Activated CD4-positive, CD25-positive, alpha-beta regulatory T cell (primary cell): ENCODE data around the gene VMAC.
"Not testable (repeated sequence)": the region's sequence is repeated elsewhere in the genome, so short reads cannot be mapped to it uniquely, and the experiment has no call there.

ENCODE experiments used
- DNase-seq, 4 experiments: peaks; one replicate each; lab custom pipeline; 2025; lab: John Stamatoyannopoulos, UW

The VMAC gene

GRCh38 chr19:5884065-5884811, 20.4 kb upstream of the VMAC start:
- not testable (repeated sequence) for DNase-seq

DNA sequence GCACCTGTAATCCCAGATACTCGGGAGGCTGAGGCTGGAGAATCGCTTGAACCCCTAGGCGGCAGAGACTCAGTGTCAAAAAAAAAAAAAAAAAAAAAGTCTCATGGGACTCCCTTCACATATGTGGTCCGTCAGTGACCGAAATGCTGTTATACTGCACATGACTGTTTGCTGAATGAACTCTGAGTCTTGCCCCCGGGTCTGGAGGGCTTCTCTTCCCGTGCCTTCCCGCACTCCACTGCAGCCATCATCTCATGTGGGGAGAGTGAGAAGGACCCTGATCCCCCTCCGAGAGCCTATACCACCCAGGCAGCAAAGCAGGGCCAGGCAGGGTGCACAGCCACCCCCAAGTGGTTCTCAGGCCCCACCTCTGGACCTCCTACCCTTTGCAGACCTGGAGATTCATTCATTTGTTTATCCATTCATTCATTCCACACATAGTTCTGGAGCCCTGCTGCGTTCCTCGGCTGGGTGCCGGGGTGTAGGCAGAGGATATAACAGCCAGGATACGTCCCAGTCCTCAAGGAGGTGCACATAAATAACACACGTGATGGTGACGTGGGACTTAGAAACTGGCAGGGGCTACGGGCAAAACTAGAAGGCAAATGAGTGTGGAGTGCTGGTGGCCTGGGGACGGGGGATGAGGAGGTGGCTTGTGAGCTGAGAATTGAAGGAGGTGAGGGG, 15.2 kb upstream of the VMAC start:
- no peak for DNase-seq

DNA sequence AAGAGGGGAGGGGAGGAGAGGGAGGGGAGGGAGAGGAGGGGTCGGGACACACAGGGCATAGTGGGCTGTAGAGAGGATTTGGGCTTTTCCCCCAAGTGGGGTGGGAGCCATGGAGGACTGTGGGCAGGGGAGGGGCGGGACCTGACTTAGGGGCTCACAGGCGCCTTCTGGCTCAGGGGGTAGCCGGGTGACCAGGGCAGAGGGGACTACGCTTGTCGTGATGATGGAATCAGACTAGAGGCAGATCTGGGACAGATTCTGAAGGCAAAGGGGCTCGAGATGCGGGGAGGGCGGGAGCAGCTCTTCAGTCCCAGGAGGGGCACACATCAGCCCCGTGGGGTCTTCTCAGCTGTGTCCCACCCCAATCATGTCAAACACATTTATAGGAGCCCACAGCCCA, 14.6 kb upstream of the VMAC start:
- no peak for DNase-seq

DNA sequence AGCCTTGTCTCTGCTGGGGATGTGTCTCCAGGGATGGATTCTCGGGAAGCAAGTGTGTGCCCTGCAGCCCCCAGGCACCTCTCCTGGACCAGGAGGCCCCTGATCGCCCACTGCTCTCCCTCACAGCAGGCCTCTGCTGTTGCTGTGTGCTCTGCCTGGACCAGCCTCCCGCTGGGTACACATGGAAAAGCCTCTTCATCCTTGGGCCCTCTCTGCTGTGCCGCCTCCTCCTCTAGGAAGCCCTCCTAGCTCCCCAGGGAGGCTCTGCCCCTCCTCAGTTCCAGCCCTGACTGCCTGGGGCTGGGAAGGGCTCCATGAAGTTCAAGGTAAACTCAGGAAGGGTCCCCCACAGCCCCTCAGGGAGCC, 13.1 kb upstream of the VMAC start:
- no peak for DNase-seq

DNA sequence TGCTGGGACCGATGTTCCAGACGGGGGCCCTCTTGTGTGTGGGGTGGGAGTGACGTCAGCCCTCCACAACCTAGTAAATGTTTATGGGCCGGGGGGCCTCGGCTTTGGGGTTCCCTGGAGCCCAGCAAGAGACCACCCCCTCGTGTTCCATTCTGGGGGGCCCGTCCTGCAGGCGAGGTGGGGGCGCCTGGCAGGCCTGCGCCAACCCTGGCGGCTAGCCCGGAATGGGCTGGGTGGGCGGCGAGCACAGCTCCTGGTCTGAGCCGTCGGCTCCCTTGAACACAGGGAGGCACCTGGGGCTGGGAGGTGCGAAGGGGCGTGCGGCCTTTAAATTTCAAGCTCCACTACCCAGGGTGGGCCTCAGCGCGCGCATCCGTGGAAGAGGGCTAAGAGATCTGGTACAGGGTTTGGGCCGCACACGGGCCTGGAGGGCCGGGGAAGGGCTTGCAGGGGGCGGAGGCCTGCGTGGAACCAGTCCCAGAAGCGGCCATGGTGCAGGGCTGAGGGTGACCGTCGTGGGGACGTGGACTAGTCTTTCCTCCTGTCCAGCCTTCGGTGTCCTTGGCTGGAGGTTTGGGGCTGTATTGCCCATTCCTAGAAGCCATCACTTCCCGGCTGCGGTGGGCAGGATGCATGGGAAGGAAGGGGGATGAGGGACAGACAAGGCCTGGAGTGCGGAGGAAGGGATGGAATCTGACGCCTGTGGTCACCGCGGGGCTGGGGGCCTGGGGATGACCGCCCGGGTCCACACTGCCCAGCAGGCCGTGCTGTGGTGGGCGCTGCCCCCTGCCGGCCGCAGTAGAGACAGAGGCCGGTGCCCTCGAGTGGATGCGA, 12.5 kb upstream of the VMAC start:
- DNase-seq: no peak

GRCh38 chr19:5892772-5893275, 11.8 kb upstream of the VMAC start:
- no peak for DNase-seq

DNA sequence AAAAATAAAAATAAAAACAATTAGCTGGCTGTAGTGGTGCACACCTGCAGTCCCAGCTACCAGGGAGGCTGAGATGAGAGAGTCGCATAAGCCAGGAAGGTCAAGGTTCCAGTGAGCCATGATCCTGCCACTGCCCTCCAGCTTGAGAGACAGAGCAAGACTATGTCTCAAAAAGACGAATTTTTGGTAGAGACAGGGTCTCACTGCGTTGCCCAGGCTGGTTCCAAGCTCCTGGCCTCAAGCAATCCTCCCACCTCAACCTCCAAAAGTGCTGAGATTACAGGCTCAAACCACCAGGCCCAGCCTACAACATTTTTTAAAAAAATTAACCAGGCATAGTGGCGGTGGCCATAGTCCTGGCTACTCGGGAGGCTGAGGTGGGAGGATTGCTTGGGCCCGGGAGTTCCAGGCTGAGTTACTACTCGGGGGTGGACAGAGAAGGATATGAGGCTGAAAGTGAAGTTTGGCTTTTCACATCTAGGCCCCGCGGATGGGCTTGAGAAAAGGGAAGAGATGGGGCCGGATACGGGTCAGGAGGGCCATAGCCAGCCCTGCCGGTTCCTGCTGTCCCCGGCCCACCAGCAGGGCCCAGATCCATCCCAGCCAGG, 11.3 kb upstream of the VMAC start:
- DNase-seq: no peak

DNA sequence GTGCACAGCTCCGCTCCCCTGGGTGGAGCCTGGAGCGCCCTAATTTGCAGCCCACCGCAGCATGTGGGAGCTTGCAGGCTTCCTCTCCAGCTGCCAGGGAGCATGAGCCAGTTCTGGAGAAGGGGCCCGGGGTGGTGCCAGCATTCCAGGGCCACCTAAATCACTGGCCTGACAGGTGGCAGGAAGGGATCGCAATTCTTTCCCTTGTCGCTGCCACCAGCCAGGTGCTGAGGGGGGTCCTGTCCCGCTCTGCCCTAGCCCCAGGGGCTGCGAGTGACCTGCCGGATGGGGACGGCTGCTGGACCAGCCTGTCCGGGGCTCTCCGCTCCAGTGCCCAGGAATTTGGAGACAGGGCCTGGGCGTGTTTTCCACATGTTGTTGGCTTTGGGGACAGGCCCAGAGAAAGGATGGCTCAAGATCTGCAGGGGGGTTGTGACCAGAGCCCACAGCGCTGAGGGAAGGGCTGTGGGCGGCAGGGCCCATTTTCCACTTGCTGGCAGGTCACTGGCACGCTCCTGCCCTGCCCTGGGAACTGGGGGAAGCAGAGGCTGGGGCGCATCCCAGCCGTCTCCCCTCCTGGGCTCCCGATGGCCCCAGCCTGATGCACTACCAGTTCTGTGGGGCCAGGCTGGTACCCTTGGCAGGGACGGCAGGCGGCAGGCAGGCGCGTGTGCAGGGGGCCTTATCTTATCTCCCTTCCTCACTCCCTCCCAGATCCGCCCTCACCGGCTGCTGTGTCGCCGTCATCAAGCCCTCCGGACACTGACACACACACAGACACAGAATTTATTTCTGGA, 10.6 kb upstream of the VMAC start:
- DNase-seq: no peak

GRCh38 chr19:5894704-5895349, 9.8 kb upstream of the VMAC start:
- DNase-seq: no peak

DNA sequence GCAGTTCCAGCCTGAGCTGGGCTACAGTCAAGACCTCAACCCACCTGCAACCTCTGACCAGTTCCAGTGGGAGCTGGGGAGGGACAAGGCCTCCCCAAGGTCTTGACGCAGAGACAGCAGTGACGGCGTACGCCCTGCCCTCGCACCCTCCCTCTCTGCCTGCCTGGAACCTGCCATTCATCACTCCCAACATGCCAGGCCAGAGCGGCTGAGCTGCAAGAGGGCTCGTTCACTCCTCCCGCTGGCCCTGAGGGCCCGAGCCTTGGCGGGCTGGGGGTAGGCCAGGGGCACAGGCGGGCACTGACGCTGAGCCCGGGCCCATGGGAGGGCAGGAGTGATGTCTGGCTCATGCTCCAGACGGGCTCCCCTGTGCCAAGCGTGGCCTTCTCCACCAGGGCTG, 9.3 kb upstream of the VMAC start:
- DNase-seq: no peak

- DNase-seq: no peak
These were observed 8.8 kb upstream of the VMAC start for GRCh38 chr19:5895890-5896289.

- no peak for DNase-seq
These were observed 8.2 kb upstream of the VMAC start for GRCh38 chr19:5896365-5897076.

DNA sequence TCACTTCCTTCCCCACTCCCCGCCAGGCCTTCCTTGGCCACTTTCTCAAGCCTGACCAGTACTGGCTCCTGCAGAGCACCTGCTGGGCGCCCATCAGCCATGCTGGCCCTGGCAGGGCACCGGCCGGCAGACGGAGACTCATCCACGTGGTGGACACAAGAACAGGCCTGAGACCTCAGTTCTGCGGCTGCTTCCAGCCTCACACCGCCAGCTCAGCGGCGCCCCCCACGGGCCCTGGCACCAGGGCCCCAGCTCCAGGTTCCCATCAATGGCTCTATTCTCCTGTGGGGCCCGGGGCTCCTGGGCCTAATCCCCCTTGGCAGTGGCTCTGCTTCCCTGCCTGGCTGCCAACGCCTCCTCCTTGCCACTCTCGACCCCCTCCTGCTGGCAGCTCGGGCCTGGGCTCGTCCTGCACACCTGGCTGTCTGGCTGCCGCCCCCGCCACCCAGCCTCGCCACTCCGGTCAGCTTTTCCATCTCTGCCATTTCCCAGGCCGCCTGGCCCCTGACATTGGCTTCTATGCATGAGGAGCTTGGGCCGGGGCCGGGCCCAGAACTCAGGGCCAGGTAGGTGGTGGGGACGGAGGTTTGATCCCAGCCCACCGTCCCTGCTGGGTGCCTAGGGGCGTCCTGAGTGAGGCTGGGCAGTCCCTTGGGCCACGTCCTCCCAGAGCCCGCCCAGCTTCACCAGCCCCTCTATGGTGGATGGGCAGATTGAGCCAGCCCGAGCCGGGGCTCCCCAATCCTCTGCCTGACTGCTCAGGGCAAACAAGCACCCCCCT, 7.3 kb upstream of the VMAC start:
- DNase-seq: no peak

DNA sequence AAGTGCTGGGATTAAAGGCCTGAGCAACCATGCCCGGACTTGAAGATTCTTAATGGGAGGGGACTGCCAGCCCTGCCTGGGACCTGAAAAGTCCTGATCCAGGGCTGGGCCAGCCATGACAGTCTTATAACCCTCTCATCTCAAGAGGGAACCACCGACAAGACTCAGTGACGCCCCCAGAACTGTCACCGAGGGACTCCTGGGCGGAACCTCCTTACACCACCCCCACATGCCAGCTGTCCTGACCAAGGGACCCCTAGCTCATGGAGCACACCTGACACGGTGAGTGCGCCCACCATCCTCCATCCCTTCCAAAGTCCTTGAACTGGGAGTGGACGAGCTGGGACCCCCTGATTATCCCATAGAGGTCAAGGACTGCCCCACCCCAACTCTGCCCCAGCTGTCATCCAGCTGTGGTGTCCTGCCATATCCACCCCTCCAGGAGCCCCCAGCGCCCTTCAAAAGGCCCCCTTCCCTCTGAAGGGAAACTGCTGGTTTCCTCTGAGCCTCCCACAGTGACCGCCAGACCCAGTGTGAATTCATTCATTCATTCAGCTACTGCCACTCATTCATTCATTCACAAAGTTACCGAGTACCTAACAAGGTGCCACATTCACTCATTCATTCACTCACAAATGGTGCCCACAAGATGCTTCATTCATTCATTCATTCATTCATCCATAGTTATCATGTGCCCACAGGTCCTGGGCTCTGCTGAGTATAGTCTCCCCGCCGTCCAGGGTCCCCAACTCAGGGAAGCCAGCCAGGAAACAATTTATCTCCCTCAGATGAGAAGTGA, 4.7 kb upstream of the VMAC start:
- no peak for DNase-seq

DNA sequence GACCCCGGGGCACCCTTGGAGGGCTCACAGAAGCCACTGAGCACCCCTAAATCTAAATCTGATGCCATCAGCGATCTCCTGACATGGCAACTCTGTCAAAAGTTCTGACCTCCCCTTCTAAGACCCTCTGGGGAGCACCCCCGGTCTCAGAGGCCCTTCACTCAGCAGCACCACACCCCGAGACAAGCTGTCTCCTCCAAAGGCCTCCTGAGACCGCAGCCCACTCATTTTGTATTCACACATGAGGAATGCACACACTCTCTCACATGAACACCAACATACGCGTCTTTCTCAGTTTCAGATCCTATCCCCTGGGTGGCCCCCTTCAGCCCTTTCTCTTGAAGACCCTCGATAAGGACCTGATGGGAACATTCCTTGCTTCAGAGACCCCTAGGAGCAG, 3.7 kb upstream of the VMAC start:
- no peak for DNase-seq

DNA sequence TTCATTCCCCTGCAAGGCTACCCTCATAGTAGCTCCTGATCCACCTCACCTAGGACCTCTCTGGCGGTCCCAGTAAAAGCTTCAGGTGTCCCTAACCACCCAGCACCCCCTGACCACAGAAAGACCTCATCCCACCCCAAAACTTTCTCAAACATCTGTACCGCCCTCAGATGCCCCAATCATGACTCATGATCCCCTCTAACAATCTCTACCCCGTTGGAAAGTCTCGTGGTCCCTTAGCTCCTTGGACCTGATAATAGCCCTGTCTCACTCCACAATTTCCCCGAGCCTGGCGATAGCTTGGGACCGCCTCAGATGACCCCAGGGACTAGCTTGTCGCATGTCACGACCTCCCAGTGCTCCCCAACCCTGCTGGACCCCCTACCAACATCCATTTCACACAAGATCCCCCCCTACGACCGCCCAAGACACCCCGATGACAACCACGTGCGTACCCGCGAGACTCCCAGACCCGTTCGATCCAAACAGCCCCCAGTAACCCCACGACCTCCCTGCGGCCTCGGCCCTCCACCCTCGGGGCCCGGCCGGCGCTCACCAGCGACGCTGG, 1.5 kb upstream of the VMAC start:
- no peak for DNase-seq

DNA sequence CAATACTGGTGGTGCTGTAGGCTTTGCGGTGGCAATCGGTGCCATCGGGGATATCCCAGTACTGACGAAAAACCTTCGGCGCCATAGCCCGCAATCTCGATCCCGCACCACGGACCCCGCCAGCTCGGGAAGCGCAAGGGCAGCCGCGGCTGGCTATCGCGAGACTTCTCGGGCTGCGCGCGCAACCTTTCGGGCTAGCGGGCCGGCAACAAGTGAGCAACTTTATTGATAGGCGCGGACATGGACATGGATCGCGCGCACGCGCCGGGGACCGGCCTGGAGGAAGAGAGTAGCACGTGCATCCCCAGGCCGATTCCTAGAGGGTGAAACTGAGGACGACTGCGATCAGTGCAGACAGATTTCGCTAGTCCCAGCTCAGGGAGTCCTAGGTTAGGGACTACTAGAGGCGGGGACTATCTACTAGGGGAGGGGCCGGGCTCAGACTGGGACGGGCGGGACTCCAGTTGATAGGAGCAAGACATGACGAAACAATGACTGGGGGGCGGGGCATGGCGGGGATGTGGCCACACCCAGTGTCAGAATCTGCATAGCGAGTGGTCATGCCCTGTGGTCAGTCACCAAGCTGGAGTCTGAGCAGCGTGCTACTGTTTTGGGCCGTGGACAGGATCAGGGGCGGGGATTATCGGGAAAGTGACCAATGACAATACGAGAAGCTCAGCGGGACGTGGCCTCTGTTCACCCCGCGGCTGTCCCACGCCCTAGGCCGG, 884 bp upstream of the VMAC start, which contains the start of gene NDUFA11:
TSS of gene NDUFA11 (minus strand) at position 167 of the 728 bp plus-strand sequence. CDS start at position 85, 82 bp downstream.
- DNase-seq: peak; percentile 94 to 97 (median 96)
